Kidney (tissue), 14 donors: ENCODE data around the gene RAB42. TPM values are rescaled to one million over a fixed set of nuclear protein-coding genes. Genes with fewer than 3 reads are reported as not detected.
A peak's percentile ranks its signal among the peaks of the same experiment; 100 is the strongest.

Experiments
- DNase-seq, 5 donors: peaks; one replicate each; pipeline ENCODE4 v3.0.0-alpha.2; 2013 to 2020
- FAIRE-seq: peaks from 2 replicates; lab custom pipeline; 2012; peaks lifted over from hg19 to GRCh38; lab: Jason Lieb, UNC
- H3K27ac ChIP-seq, 2 donors: one replicate each; pipeline ENCODE4 v1.7.0; 2013; ENCODE audit warnings: low read depth in 2 of 2, low read length in 2 of 2, inconsistent platforms in 1 of 2
- H3K27me3 ChIP-seq: one replicate; pipeline ENCODE4 v1.7.1; 2013; ENCODE audit warnings: low read length, inconsistent platforms; ENCODE audit not compliant: control insufficient read depth, insufficient read depth
- H3K36me3 ChIP-seq, 3 donors: one replicate each; pipeline versions ENCODE4 v1.7.0 to v1.7.1; 2013; ENCODE audit warnings: low read length in 3 of 3, control low read depth in 1 of 3, inconsistent platforms in 1 of 3; ENCODE audit not compliant: insufficient read depth in 3 of 3, control insufficient read depth in 2 of 3
- H3K4me1 ChIP-seq, 3 donors: one replicate each; pipeline versions ENCODE4 v1.7.0 to v1.7.1; 2013; ENCODE audit warnings: low read length in 3 of 3, inconsistent platforms in 1 of 3, low read depth in 1 of 3; ENCODE audit not compliant: control insufficient read depth in 2 of 3, insufficient read depth in 2 of 3
- H3K4me3 ChIP-seq, 3 donors: one replicate each; pipeline versions ENCODE4 v1.7.0 to v1.8.1; 2013; ENCODE audit warnings: low read length in 3 of 3, control low read depth in 1 of 3, inconsistent platforms in 1 of 3
- H3K9ac ChIP-seq, 3 donors: one replicate each; pipeline versions ENCODE4 v1.7.0 to v1.7.1; 2013; ENCODE audit warnings: low read length in 3 of 3, control low read depth in 1 of 3, inconsistent platforms in 1 of 3
- H3K9me3 ChIP-seq, 3 donors: one replicate each; pipeline versions ENCODE4 v1.7.0 to v1.7.1; 2013; ENCODE audit warnings: low read length in 3 of 3, control low read depth in 1 of 3, inconsistent platforms in 1 of 3; ENCODE audit not compliant: control insufficient read depth in 2 of 3, insufficient read depth in 1 of 3
- CTCF ChIP-seq: IDR thresholded peaks from 3 replicates; pipeline ENCODE4 v1.5.1; 2012; ENCODE audit warnings: mild to moderate bottlenecking, moderate library complexity, borderline replicate concordance; ENCODE audit not compliant: insufficient read depth; ENCODE audit errors: extremely low read depth
- intact Hi-C: fragments of 100-400 bp; cut with DNase I; formaldehyde crosslinking; loops from one replicate; pipeline ENCODE4 v1.11.1; 2022
- polyA plus RNA-seq: library from polyadenylated mRNA; stranded (reverse); fragments of 350-450 nt; fragmentation: Illumina TruSeq; extraction: RNeasy Lipid Tissue Mini Kit (QIAGEN cat#74804); gene quantifications from one replicate; pipeline ENCODE4 v1.2.3, GENCODE V29; 2014; ENCODE audit warnings: low read depth, low replicate concordance; ENCODE audit not compliant: insufficient read depth
- total RNA-seq: library from RNA; stranded (reverse); fragmentation: NEBNext Ultra II Directional; extraction: Animal tissue kit (Norgen Biotek cat#: 25700); gene quantifications from one replicate; pipeline ENCODE4 v1.2.1, GENCODE V29; 2021
- donor health status: control.
- donor health status: control.
- donor health status: control.
- donor health status: control.
- donor health status: control.
- donor health status: DM: yes; HTN: yes; CAD: no.
- donor health status: Normal renal cell carcinoma (clear cell type).

Gene RAB42
- total and polyA plus RNA-seq, 2 donors from 2014 or later: 0.32 to 3.3 TPM

GRCh38 chr1:28601696-28602095, 9.6 kb downstream of the RAB42 start:
- H3K27ac ChIP-seq: no peak overlapping the region
- intact Hi-C loops: no loop called here
- no peak for FAIRE-seq

GRCh38 chr1:28602536-28603439, 10.7 kb downstream of the RAB42 start:
- Histone ChIP-seq H3K4me3 (no peak overlapping the region), H3K36me3 (peaks cover 0 to 21% (median 3%) of the 10 kb centered on the region in 3 donors)
- intact Hi-C loops: no loop called here

More at GRCh38 chr1:28601696-28602095, 9.6 kb downstream of the RAB42 start:
- peaks cover 0 to 18% (median under 1%) of the 10 kb centered on the region in 3 donors for H3K36me3 ChIP-seq
- no peaks in the 10 kb centered on the region for H3K9me3 ChIP-seq
- no peaks in the 10 kb centered on the region for H3K27me3 ChIP-seq
- H3K4me3 ChIP-seq: no peak overlapping the region
- H3K9ac ChIP-seq: no peak overlapping the region
- no peak for TF ChIP-seq CTCF
- H3K4me1 ChIP-seq: no peaks in the 10 kb centered on the region
- DNase-seq: no peak

GRCh38 chr1:28604411-28604810, 12.3 kb downstream of the RAB42 start:
- Histone ChIP-seq H3K36me3 (peaks cover 0 to 21% (median 3%) of the 10 kb centered on the region in 3 donors), H3K27ac (no peak overlapping the region), H3K9me3 (no peaks in the 10 kb centered on the region), H3K27me3 (no peaks in the 10 kb centered on the region), H3K9ac (no peak overlapping the region), H3K4me3 (no peak overlapping the region), H3K4me1 (no peaks in the 10 kb centered on the region)
- intact Hi-C loops: no loop called here
- DNase-seq (no peak), FAIRE-seq (no peak)
- no peak for TF ChIP-seq CTCF

More at GRCh38 chr1:28602536-28603439, 10.7 kb downstream of the RAB42 start:
- DNase-seq: peak in 3 of 5 donors; percentile 68 to 93 (median 84)
- Histone ChIP-seq H3K4me1 (no peaks in the 10 kb centered on the region), H3K9ac (no peak overlapping the region), H3K27ac (no peak overlapping the region), H3K27me3 (no peaks in the 10 kb centered on the region), H3K9me3 (no peaks in the 10 kb centered on the region)
- TF ChIP-seq CTCF: peak; percentile 69
- no peak for FAIRE-seq
